ENCODE data around the gene PCGF1.

Gene PCGF1

DNA sequence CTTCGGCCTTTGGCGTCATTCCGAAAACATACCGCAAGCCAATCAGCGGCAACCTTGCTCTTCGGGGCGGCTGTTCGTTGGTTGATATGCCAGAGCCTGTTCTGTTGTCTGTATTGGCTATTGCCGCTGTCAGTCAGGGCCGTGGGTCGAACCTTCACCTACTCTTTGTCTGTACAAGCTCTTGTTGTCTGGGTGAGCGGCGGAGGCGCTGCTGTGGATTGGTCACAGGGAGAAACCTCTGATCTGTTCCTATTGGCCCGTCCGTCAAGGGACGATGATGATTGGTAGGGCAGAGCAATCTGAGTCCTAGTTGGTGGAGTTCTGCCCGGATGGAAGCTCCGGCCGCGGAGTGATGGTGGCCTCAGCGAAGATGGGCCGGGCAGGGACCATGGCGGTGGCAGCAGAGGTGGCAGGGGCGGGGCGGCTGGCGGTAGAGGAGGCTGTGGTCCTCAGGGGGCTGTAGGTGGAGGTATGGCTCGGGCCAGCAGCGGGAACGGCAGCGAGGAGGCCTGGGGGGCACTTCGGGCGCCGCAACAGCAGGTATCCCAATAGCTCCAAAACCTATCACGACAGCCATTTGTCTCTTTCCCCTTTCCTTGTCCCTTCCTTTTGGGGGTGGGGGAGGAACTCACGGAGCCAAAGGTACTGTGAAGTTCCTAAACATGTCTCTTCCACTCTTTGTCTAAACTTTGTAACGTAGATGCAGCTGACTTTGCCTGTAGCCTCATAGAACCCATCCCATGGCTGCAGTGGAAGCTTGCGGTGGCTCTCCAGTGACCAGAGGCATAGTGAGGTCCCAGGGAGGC is 49.2 kb downstream of the PCGF1 start, which contains the start of gene WBP1:
WBP1 (plus strand) TSS at position 307 of the 806 bp plus-strand sequence; CDS start at position 472, 165 bp downstream.
- TF ChIP-seq, protein P1, sequence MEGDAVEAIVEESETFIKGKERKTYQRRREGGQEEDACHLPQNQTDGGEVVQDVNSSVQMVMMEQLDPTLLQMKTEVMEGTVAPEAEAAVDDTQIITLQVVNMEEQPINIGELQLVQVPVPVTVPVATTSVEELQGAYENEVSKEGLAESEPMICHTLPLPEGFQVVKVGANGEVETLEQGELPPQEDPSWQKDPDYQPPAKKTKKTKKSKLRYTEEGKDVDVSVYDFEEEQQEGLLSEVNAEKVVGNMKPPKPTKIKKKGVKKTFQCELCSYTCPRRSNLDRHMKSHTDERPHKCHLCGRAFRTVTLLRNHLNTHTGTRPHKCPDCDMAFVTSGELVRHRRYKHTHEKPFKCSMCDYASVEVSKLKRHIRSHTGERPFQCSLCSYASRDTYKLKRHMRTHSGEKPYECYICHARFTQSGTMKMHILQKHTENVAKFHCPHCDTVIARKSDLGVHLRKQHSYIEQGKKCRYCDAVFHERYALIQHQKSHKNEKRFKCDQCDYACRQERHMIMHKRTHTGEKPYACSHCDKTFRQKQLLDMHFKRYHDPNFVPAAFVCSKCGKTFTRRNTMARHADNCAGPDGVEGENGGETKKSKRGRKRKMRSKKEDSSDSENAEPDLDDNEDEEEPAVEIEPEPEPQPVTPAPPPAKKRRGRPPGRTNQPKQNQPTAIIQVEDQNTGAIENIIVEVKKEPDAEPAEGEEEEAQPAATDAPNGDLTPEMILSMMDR (IDR thresholded peaks at IDR 0.05) = no peak
- no peaks in the 10 kb centered on the region for H3K27me3 ChIP-seq (ENCODE audit: control insufficient read depth, insufficient read depth, low read length)

DNA sequence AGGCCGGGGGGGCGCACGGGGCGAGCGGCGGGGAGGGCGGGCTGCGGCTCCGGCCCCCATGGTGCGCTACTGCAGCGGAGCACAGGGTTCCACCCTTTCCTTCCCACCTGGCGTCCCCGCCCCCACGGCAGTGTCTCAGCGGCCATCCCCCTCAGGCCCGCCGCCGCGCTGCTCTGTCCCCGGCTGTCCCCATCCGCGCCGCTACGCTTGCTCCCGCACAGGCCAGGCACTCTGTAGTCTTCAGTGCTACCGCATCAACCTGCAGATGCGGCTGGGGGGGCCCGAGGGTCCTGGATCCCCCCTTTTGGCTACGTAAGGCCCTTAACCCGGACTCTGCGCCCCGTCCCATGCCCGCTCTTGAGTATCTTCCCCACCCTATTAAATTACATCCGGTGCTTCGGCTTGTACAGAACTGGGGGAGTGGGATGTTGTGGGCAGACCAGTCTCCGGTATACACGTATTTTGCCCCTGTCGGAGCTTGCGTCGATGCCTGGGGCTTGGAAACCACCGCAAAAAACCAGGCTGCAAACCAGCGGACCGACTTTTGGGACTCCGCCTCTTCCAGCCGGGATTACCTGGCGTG is 49.9 kb downstream of the PCGF1 start:
- Histone ChIP-seq H3K9me3 (ENCODE audit: control insufficient read depth, low read length) (no peaks in the 10 kb centered on the region), H3K4me2 (ENCODE audit: low read length) (peak overlapping the region; percentile 96), H3K9ac (peak overlapping the region; percentile 78), H3K79me2 (peaks cover 6% of the 10 kb centered on the region), H3K27ac (peak overlapping the region; percentile 99), H3K27me3 (ENCODE audit: control insufficient read depth, insufficient read depth, low read length) (no peaks in the 10 kb centered on the region), H2AFZ (peak overlapping the region; percentile 91), H3K36me3 (ENCODE audit: control insufficient read depth, insufficient read depth, low read length) (no peaks in the 10 kb centered on the region), H3K4me3 (ENCODE audit: low read depth, low read length) (peak overlapping the region; percentile 90), H3K4me1 (peaks cover 22% of the 10 kb centered on the region)
- TF ChIP-seq, protein P1 (IDR thresholded peaks at IDR 0.05) = no peak

More for the DNA sequence above, 49.2 kb downstream of the PCGF1 start, which contains the start of gene WBP1:
- Histone ChIP-seq H3K4me2 (ENCODE audit: low read length) (peak within 1 kb of the TSS; percentile 96), H2AFZ (peak within 1 kb of the TSS; percentile 91), H3K79me2 (peaks cover 6% of the 10 kb centered on the region), H3K9me3 (ENCODE audit: control insufficient read depth, low read length) (no peaks in the 10 kb centered on the region), H3K4me1 (peaks cover 22% of the 10 kb centered on the region), H3K4me3 (ENCODE audit: low read depth, low read length) (peak within 1 kb of the TSS; percentile 90), H3K36me3 (ENCODE audit: control insufficient read depth, insufficient read depth, low read length) (no peaks in the 10 kb centered on the region), H3K27ac (peak within 1 kb of the TSS; percentile 99), H3K9ac (peak within 1 kb of the TSS; percentile 78)

DNA sequence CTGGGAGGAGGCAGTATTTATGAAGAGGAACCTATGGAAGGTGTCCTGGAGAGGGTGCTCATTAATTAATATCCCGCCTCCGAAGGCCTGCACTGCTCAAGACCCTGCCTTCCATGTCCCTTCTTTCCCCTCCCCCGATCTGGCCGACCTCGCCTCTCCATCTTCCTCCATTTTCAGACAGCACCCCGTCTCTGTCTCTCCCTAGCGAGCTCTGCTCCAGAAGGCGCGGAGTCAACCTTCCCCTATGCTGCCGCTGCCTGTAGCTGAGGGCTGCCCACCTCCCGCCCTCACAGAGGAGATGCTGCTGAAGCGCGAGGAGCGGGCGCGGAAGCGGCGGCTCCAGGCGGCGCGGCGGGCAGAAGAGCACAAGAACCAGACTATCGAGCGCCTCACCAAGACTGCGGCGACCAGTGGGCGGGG is 50.4 kb downstream of the PCGF1 start:
- H3K36me3 ChIP-seq (ENCODE audit: control insufficient read depth, insufficient read depth, low read length) = no peaks in the 10 kb centered on the region
- no peak overlapping the region for H3K9ac ChIP-seq
- H3K27me3 ChIP-seq (ENCODE audit: control insufficient read depth, insufficient read depth, low read length) = no peaks in the 10 kb centered on the region
- H3K4me3 ChIP-seq (ENCODE audit: low read depth, low read length) = peak overlapping the region; percentile 90
- H3K79me2 ChIP-seq = peaks cover 6% of the 10 kb centered on the region
- peak overlapping the region; percentile 91 for H2AFZ ChIP-seq
- H3K4me1 ChIP-seq = peaks cover 22% of the 10 kb centered on the region
- H3K27ac ChIP-seq = peak overlapping the region; percentile 99
- no peaks in the 10 kb centered on the region for H3K9me3 ChIP-seq (ENCODE audit: control insufficient read depth, low read length)
- peak overlapping the region; percentile 96 for H3K4me2 ChIP-seq (ENCODE audit: low read length)
- TF ChIP-seq, protein P1 (IDR thresholded peaks at IDR 0.05) = no peak
